RPMI7951 (cell line): ENCODE data around the gene ARID3A. TPM values are rescaled to one million over a fixed set of nuclear protein-coding genes. Genes with fewer than 3 reads are reported as not detected.

ENCODE experiments used
- DNase-seq: peaks from one replicate; pipeline ENCODE4 v3.0.0-alpha.2; 2012; ENCODE audit warnings: low read depth
- total RNA-seq: library from RNA; depleted of rRNA; stranded (reverse); fragments of >200 nt; shearing (Covaris generic); gene quantifications from 2 replicates; pipeline ENCODE4 v1.2.3, GENCODE V29; 2014

The ARID3A gene
- total RNA-seq, 1 experiment from 2014 or later = 5.6 TPM

- no peak for DNase-seq
Observed at GRCh38 chr19:1004204-1004802, 78.5 kb downstream of the ARID3A start.

GRCh38 chr19:1004803-1005664, 79.2 kb downstream of the ARID3A start:
- DNase-seq = no peak

GRCh38 chr19:1006711-1007398, 81.0 kb downstream of the ARID3A start:
- DNase-seq = no peak

GRCh38 chr19:1007399-1008251, 81.8 kb downstream of the ARID3A start:
- no peak for DNase-seq

- no peak for DNase-seq
Observed at GRCh38 chr19:1008268-1009040, 82.6 kb downstream of the ARID3A start.

- DNase-seq = no peak
Observed at GRCh38 chr19:1009041-1009980, 83.5 kb downstream of the ARID3A start.

GRCh38 chr19:1009981-1010538, 84.2 kb downstream of the ARID3A start:
- no peak for DNase-seq

- DNase-seq = no peak
Observed at GRCh38 chr19:1010586-1011510, 85.0 kb downstream of the ARID3A start.

GRCh38 chr19:1011831-1012333, 86.0 kb downstream of the ARID3A start:
- DNase-seq = no peak

- no peak for DNase-seq
Observed at GRCh38 chr19:1012334-1012733, 86.5 kb downstream of the ARID3A start.

- DNase-seq = no peak
Observed at GRCh38 chr19:1013218-1013617, 87.4 kb downstream of the ARID3A start.

GRCh38 chr19:1014161-1015060, 88.6 kb downstream of the ARID3A start:
- no peak for DNase-seq

GRCh38 chr19:1015061-1015781, 89.4 kb downstream of the ARID3A start:
- no peak for DNase-seq

GRCh38 chr19:1015782-1016646, 90.2 kb downstream of the ARID3A start:
- DNase-seq = no peak

- DNase-seq = peak; percentile 69
Observed at GRCh38 chr19:1016647-1017114, 90.8 kb downstream of the ARID3A start.
